GM19328 (cell line): ENCODE data around the gene SLC20A1.
"Not testable (repeated sequence)": the region's sequence is repeated elsewhere in the genome, so short reads cannot be mapped to it uniquely, and the experiment has no call there.

ENCODE experiments used
- ATAC-seq: cut with Tn5 transposase; IDR thresholded peaks from one replicate; pipeline ENCODE4 v1.9.1; 2021; ENCODE audit warnings: mild to moderate bottlenecking, moderate library complexity; ENCODE audit not compliant: unreplicated experiment

The SLC20A1 gene

DNA sequence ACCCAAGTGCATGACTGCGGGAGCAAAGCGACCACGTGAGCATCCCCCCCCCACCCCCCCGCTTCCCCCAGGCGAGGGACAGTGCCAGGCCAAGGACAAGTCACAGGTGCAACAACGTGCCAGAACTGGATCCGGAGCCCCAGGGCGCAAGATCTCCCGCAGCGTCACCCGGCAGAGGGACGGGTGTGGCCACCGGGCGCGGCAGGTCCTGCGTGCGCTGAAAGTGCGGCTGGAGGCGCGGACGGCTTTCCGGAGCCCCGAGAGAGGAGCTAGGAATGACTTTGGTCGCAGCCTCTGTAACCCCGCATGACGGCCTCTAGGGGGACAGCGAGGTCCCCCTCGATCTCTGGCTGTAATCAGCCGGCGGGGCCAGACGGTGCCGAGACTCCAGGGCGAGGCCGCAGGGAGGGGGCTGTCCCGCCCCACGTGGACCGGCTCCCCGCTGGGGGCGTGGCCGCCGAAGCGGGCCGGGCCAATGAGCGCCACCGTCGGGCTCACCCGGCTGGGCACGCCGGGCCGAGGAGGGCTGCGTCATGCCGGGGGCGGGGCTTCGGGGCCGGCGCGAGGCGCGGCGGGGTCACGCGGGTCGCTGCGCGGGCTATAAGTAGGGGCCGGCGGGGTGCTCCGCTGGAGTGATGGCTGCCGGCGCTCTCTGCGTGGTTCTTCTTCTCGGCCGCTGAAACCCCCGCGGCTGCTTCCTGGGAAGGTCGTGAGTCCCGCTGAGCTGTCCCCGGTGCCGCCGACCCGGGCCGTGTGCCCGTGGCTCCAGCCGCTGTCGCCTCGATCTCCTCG, at the start of gene SLC20A1:
SLC20A1 (plus strand) TSS at position 630 of the 792 bp plus-strand sequence. CDS start 890 bp downstream, outside the sequence.
- peak; percentile 96 for ATAC-seq

DNA sequence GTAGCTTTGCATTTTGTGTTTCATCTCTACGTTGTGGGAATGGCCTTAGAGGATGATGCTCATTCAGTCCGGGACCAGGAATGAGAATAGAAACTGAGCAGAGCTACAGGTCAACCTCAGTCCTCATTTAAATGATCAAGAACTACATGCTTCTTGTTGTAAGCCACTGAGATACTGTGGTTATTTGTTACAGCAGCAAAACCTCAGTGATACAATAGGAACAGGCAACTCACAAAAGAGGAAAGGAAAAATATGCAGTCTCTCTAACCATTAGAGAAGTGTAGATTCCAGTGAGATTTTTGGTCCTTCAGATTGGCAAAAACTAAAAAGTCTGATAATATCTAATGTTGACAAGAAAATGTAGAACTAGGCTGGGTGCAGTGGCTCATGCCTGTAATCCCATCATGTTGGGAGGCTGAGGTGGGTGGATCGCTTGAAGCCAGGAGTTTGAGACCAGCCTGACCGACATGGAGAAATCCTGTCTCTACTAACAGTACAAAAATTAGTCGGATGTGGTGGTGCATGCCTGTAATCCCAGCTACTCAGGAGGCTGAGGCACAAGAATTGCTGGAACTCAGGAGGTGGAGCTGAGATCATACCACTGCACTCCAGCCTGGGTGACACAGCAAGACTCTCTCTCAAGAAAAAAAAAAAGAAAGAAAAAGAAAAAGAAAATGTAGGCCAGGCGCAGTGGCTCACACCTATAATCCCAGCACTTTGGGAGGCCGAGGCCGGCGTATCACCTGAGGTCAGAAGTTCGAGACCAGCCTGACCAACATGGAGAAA, 48.0 kb upstream of the SLC20A1 start:
- no peak for ATAC-seq

DNA sequence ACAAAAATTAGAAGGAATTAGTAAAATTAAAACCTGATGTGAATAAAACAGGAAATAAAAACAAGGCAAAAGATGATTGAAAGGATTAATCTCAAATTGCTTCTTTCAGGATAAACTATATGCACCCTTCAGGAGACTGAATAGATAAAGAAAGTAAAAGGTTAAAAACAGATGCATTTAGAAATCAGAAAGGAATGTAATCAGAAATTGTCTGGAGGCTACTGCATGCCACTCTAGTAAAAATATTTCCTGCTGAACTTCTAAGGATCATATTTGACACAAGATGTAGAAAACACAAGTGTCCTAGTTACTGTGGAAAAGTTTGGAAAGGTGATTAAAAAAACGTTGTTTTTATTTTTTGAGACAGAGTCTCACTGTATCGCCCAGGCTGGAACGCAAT, 45.1 kb upstream of the SLC20A1 start:
- ATAC-seq, result no peak

- ATAC-seq, result no peak
These were observed 44.0 kb upstream of the SLC20A1 start for GRCh38 chr2:112601754-112602153.

DNA sequence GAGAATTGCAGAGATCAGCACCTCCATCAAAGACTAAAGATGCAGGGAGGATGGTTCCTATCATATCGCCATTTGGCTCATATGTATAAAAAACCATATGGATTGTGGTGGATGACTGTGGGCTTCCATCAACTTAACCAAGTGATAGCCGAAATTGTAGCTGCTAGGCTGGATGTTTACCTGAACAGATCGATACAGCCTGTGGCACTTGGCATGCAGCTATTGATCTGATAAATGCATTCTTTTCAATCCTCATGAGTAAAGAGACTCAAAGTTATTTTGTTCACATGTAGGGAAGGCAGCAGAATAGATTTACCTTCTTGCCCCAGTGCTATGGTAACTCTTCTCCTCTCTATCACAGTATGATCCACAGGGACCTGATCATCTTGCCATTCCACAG, 42.8 kb upstream of the SLC20A1 start:
- ATAC-seq, result no peak

DNA sequence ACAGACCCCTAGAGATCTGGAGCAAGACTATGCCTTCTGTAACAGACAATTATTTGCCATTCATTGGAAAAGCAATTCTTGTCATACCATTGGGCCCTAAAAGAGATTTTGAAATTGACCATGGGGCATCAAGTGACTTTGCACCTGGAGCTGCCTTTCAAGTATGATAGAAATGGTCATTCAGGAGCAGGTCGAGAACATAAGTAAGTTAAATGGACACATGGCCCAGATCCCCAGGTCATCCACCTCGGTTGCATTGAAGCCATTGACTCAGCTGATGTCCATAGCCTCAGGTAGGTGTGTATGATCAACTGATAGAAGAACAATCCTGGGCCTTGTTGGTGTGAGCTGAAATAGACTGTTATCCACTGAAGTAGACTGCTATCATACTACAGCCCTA, 42.0 kb upstream of the SLC20A1 start:
- no peak for ATAC-seq

DNA sequence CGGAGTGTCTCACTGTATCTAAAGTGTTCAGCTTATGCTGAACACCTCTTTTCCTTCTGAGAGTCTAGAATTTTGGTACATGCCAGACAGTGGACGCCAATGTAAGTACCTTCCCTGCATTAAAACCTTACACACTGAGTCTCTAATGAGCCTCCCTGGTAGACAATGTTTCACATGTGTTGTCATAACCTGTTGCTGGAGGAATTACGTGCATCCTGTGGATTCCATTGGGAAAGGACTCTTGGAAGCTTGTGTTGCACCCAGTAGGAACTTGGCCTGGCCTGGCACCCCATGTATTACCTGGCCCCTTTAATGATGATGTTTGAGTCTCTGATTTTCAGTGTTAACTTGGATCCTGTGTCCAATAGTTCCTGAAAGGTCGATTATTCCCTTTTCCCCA, 40.8 kb upstream of the SLC20A1 start:
- no peak for ATAC-seq

DNA sequence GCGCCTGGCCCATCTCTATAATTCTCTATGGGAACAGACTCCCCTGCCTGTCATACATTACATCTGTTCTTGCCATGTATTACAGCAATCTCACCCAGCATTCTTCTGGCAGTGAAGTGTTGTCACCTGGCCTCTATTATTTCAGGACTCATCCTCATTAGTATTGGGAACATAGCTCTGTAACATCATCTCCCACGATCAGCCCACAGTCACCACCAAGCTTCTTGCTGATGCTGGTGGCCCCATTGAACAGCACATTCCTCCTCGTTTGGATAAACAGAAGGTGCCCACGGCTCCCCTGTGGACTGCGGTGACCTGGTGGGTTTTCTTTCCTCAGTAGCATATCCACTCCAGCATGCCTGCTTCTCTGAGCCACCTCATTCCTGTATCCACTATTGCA, 39.8 kb upstream of the SLC20A1 start:
- ATAC-seq, result no peak

DNA sequence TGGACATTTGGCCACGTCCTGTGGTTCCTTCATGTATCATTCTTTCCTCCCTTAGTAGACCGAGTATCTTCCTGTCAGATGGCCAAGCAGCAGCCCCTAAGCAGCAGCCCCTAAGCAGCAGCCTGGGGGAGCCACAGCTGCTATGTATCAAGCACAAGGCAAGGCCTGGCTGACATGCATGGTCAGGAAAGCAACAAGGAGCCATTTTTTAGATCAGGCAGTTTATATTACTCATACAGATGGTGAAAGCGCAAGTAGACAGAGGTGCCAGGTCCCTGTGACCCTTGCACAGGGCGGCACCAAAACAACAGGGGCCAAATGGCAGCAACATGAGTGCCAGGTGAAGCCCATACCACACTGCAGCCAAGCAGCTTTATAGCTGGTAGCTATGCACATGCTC, 39.2 kb upstream of the SLC20A1 start:
- ATAC-seq, result no peak

DNA sequence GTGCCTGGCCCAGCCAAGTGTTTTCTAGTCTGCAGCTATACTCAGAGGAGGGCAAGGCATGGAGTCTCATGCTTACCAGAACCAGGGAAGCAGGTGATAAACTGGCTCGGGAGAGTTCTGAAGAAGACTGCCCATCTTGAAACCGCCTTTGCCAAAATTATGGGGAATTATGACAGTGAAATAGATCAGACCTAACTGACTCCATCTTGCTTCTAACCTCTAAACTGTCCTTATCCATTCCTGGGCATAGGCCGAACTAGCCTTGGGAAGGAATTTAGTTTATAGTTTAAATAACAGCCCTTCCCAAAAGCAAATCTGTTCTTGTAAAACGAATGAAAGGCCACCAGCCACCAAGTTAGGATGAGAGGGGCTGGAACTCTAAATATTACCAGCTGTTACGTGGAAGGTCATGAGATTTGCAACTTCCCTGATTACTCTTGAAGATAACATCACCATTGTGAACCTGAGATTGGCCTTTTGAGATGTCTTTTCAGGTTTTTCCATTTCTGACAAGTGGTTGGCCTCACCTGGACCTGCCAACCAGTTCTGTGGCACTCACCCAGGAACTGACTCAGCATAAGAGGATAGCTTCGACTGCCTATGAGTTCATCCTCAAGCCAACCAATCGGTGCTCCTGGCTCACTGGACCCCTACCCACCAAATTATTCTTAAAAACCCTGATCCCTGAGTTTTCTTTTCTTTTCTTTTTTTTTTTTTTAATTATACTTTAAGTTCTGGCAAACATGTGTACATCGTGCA, 37.9 kb upstream of the SLC20A1 start:
- ATAC-seq, result no peak

DNA sequence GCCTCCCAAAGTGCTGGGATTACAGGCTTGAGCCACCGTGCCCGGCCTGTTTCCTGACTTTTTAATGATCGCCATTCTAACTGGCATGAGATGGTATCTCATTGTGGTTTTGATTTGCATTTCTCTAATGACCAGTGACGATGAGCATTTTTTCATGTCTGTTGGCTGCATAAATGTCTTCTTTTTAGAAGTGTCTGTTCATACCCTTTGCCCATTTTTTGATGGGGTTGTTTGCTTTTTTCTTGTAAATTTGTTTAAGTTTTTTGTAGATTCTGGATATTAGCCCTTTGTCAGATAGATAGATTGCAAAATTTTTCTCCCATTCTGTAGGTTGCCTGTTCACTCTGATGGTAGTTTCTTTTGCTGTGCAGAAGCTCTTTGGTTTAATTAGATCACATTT, 36.4 kb upstream of the SLC20A1 start:
- not testable (repeated sequence) for ATAC-seq

DNA sequence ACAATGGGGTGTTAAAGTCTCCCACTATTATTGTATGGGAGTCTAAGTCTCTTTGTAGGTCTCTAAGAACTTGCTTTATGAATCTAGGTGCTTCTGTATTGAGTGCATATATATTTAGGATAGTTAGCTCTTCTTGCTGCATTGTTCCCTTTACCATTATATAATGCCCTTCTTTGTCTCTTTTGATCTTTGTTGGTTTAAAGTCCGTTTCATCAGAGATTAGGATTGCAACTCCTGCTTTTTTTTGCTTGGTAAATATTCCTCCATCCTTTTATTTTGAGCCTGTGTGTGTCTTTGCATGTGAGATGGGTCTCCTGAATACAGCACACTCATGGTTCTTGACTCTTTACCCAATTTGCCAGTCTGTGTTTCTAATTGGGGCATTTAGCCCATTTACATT, 33.5 kb upstream of the SLC20A1 start:
- not testable (repeated sequence) for ATAC-seq

- ATAC-seq, result no peak
These were observed 31.4 kb upstream of the SLC20A1 start for GRCh38 chr2:112614201-112614840.

DNA sequence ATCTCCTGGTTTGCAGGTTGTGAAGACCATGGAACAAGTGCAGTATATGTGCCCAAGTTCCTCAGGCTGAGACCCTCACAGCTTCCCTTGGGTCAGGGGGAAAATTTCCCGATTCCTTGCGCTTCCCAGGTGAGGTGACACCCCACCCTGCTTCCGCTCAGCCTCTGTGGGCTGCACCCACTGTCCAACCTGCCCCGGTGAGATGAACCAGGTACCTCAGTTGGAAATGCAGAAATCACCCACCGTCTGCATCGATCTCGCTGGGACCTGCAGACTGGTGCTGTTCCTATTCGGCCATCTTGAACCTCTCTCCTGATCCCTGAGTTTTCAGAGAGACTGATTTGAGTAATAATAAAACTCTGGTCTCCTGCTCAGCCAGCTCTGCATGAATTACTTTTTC, 30.7 kb upstream of the SLC20A1 start:
- no peak for ATAC-seq

DNA sequence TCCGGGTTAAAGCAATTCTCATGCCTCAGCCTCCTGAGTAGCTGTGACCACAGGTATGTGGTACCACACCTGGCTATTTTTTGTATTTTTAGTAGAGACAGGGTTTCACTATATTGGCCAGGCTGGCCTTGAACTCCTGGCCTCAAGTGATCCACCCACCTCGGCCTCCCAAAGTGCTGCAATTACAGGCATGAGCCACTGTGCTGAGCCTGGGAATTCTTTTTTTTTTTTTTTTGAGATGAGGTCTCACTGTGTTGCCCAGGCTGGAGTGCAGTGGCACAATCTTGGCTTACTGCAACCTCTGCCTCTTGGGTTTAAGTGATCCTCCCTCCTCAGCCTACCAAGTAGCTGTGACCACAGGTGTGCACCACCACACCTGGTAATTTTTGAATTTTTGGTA, 29.9 kb upstream of the SLC20A1 start:
- ATAC-seq, result not testable (repeated sequence)

- ATAC-seq, result no peak
These were observed 27.4 kb upstream of the SLC20A1 start for GRCh38 chr2:112618383-112618782.

DNA sequence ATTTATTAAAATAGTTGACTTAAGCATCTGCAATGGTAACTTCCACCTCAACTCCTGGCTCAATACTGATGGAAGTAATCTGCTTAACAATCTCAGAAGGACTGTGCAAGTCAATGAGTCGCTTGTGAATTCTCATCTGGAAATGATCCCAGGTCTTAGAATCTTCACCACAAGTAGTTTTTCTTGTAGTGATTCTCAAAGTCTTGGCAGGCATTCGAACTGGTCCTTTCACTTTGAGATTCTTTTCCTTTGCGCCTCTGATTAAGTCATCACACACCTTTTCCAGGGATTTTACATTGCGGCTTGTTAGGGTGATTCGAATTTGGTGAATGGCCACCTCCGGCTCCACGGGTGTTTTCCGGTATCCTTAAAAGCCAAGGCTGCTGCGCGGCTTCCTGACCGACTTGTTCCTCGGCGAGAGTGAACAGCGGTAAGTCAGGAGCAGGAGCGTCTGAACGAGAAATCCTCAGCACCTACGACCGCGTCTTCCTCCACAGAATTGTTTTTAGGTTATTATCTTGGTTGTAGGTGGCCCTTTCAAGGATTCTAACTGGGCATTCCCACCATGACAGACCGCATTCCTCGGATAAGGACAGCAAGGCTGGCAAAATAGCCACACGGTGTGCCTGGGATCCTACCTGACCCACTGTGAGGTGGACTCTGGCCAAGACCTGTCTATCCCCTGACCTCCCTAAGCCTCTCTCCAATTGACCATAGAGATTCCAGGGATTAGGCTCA, 23.8 kb upstream of the SLC20A1 start:
- ATAC-seq, result no peak

DNA sequence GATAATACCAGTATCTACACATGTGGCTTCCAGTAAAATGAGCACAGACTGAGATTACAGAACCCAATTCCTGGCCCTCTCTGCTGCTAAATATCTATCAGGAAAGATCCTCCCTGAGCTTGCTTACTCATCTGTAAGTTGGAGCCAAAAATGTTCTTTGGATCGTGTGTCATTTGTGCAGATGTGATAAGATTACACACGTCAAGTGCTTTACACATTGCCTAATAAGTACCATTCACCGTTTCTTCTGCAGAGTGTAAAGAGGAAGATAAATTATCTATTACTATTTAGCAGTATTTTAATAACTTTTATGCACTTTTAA, 23.2 kb upstream of the SLC20A1 start:
- ATAC-seq, result no peak

DNA sequence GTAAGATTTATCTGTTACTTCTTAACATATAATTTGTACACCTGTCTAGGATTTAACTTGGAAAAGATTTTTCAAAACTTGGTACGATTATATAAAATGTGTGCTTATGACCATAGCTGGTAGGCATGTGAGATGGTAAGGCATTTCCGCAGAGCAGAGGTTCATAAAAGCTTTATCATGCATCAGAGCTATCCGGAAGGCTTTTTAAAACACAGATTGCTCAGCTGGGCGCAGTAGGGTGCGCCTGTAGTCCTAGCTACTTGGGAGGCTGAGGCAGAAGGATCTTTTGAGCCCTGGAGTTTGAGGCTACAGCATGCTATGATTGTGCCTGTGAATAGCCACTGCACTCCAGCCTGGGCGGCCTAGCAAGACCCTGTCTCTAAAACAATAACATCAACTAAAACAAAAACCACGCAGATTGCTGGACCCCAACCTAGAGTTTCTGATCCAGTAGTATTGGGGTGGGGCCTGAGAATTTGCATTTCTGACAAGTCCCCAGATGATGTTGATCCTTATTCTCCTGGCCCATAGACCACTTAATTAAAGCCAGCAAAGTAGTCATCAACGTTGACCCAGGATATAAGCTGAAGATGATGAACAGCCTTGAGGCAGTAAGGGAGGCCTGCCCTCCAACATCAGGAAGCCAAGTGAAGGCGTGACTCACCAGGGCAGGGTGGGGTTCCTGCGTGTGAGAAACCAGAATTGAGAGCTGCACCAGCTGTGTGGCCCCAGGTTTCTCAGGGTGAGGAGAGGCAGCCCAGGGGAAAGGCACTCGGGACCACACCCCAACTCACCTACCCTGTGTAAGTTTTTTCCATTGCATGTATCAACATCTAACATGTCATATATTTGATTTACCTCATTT, 21.6 kb upstream of the SLC20A1 start:
- no peak for ATAC-seq
